Omental fat pad (tissue), 4 donors: ENCODE data around the gene SRGAP1. TPM values are rescaled to one million over a fixed set of nuclear protein-coding genes. Genes with fewer than 3 reads are reported as not detected.

Experiments used
- ATAC-seq: fragments of 150-250 bp; one replicate; pipeline ENCODE4 v1.9.1; 2016; ENCODE audit warnings: mild to moderate bottlenecking, moderate library complexity; ENCODE audit not compliant: low FRiP score
- DNase-seq: peaks from one replicate; pipeline ENCODE4 v3.0.0-alpha.2; 2019; ENCODE audit warnings: low spot score
- total RNA-seq, 4 donors: library from RNA; depleted of rRNA; stranded (reverse); fragments of >200 nt; gene quantifications; one replicate each; pipeline ENCODE4 v1.1.0, GENCODE V29; 2016
- TF ChIP-seq, protein P1 (sequence below), 3 donors: fragments of 450-650 bp; IDR thresholded peaks; one replicate each; pipeline ENCODE4 v1.5.1; 2016 to 2017; ENCODE audit warnings: antibody characterized with exemption in 3 of 3, mild to moderate bottlenecking in 3 of 3, moderate library complexity in 2 of 3

SRGAP1 gene
- total RNA-seq, 4 donors from 2014 or later: 10.6 to 69.1 (median 12.9) TPM

DNA sequence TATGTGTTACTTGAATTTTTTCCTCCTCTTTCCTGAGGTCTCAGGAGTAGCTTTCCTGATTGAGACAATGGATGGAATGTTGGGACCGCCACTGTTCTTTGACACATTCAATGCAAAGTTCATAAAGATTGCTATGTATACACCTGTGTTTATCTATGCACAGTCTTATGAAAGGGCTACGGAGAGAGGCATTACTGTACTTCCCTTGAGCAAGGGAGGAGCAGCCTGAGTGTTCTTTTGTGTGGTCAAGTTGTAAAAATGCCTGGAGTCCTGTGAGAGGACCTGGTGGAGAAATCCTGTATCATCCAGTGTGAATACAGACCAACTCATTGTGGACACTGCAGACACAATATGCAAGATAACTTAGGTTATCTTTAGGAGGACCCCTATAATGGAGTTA, 1.2 kb downstream of the SRGAP1 start:
- DNase-seq: no peak
- TF ChIP-seq, protein P1, sequence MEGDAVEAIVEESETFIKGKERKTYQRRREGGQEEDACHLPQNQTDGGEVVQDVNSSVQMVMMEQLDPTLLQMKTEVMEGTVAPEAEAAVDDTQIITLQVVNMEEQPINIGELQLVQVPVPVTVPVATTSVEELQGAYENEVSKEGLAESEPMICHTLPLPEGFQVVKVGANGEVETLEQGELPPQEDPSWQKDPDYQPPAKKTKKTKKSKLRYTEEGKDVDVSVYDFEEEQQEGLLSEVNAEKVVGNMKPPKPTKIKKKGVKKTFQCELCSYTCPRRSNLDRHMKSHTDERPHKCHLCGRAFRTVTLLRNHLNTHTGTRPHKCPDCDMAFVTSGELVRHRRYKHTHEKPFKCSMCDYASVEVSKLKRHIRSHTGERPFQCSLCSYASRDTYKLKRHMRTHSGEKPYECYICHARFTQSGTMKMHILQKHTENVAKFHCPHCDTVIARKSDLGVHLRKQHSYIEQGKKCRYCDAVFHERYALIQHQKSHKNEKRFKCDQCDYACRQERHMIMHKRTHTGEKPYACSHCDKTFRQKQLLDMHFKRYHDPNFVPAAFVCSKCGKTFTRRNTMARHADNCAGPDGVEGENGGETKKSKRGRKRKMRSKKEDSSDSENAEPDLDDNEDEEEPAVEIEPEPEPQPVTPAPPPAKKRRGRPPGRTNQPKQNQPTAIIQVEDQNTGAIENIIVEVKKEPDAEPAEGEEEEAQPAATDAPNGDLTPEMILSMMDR (IDR thresholded peaks at IDR 0.05): no peak
- ATAC-seq: no peak

DNA sequence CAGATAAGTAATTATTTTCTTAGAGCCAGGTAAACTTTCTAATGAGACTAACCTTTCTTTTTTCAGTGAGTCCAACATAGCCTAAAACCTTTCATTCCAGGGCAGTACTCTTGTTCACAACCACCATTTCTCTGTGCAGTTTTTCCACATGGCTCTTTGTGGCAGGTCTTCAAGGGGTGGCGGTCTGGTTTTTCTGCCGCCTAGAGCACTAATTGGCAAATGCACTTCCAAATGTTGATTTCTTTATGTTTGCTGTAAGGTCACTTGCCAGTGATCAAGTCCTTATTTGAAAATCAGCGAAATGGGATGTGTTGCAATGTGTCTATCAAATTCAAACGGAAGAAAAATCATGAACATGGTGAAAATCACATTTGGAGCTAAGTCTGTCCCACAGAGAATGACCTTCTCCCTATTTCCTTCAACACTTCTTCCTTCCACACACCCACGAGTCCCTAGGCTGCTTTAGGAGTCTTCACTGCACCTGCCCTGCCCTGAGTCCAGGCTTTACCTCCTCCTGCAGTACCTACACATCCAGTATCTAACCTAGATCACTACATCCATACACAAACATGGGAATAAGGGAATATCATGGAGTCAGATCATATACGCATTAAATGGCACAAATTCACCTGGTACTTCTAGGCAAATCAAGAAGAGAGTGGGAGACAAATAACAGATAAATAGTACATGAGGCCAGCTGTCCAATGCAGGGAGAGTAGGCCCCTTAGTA, 1.9 kb downstream of the SRGAP1 start:
- ATAC-seq (no peak), DNase-seq (no peak)
- TF ChIP-seq, protein P1 (IDR thresholded peaks at IDR 0.05): no peak

DNA sequence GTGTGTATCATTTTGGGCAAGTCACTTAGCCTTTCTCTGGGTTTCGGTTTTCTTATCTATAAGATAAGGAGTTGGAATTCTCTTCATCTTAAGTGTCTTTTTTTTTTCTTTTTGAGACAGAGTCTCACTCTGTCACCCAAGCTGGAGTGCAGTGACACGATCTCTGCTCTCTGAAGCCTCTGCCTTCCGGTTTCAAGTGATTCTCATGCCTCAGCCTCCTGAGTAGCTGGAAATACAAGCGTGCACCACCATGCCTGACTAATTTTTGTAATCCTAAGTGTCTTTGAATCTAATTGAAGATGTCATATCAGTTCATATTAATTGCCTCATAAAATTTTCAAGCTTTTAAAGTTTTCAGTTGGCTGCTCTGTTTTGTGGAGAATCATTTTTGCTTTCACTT, 4.0 kb downstream of the SRGAP1 start:
- DNase-seq (no peak), ATAC-seq (no peak)
- TF ChIP-seq, protein P1 (IDR thresholded peaks at IDR 0.05): no peak

DNA sequence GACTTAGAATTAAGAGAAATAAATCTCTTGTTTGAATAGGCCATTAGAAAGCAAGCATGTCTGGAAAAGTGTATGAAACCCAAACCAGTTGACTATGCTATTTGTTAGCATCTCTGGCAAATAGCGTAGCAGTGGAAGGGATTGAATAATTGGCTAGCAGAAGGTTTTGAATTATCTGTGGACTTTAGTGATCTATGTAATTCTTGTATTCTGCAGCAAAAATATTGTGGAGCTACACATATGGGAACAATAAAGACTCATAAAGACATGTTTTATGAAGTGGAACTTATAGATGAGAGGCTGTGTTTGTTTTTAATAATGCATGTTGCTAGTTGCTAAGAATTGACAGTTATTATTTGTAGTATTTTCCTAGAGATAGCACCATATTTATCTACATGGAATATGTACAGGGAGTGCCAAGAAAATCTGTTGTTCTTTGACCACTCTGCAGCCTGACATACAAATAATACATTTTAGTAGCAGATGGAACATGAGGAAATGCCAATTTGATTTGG, 4.7 kb downstream of the SRGAP1 start:
- TF ChIP-seq, protein P1 (IDR thresholded peaks at IDR 0.05): no peak
- ATAC-seq (no peak), DNase-seq (no peak)

DNA sequence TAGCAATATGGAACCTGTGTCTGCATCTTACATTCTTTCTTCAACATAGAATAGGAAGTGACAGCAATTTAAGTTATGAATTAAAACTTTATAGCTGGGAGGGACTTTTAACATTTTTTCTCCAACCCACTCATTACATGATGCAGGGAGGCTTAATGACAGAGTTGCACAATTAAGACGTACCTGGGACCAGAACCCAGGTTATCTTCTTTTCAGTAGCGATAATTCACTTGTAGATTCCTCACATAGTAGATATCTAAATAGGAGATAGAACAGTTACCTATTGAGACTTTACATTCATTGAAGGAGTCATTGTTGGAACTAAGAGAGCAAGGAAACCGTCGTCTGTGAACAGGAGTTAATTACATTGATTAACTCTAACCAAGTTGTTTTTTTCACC, 5.1 kb downstream of the SRGAP1 start:
- DNase-seq: no peak
- ATAC-seq: no peak

DNA sequence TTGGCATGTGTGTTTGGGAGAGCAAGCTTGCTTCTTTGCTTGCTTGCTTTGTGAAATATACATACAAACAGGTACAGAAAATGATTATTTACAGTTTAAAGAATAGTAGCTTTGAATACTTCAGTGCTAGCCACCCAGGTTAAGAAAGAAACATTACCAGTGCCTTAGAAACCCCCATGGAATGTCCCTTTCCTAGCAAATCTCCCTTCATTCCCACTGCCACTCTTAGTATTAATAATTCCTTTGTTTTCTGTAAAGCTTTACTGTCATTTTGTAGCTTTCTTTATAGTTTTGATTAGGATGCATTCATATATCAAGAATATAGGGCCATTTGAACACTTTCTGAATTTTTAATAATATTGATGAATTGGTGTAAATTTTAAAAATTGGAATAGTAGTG, 9.5 kb downstream of the SRGAP1 start:
- DNase-seq (no peak), ATAC-seq (no peak)
- TF ChIP-seq, protein P1 (IDR thresholded peaks at IDR 0.05): no peak

More for the DNA sequence above, 5.1 kb downstream of the SRGAP1 start:
- TF ChIP-seq, protein P1 (IDR thresholded peaks at IDR 0.05): no peak

DNA sequence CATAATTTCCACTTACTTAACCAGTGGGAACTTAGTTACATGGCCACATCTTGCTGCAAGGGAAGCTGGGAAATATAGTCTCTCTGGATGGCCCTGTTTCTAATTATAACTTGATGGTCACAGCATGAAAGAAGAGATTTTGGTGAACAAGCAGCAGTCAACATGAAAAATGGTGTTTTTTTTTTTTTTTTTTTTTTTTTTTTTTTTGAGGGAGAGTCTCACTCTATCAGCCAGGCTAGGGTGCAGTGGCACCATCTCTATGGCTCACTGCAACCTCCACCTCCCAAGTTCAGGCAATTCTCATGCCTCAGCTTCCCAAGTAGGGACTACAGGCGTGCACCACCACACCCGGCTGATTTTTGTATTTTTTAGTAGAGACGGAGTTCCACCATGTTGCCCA, 10.8 kb downstream of the SRGAP1 start:
- no peak for ATAC-seq
- TF ChIP-seq, protein P1 (IDR thresholded peaks at IDR 0.05): no peak
- no peak for DNase-seq
